ENCODE results near the gene PRR7. TPM values are rescaled to one million over a fixed set of nuclear protein-coding genes. Genes with fewer than 3 reads are reported as not detected.

Gene PRR7
- total and polyA plus RNA-seq, 2 experiments from 2014 or later: 4.8 to 11.7 TPM

GRCh38 chr5:177465044-177465443, 18.4 kb downstream of the PRR7 start:
- Histone ChIP-seq H3K79me2 (peaks cover 24% of the 10 kb centered on the region), H3K27ac (no peak overlapping the region), H3K4me2 (no peak overlapping the region), H3K9me2 (replicated peaks; ENCODE audit: insufficient read depth) (no peaks in the 10 kb centered on the region), H2AFZ (no peak overlapping the region), H3K4me3 (no peak overlapping the region), H4K20me1 (ENCODE audit: insufficient read depth, poor library complexity, severe bottlenecking) (peaks cover 21% of the 10 kb centered on the region), H3K9me3 (ENCODE audit: low read depth) (no peaks in the 10 kb centered on the region), H3K36me3 (replicated peaks; ENCODE audit: insufficient read depth, low read depth) (peaks cover 5% of the 10 kb centered on the region), H3K27me3 (no peaks in the 10 kb centered on the region), H3K4me1 (ENCODE audit: insufficient read depth) (no peaks in the 10 kb centered on the region)
- no peak for TF ChIP-seq CTCF (IDR thresholded peaks at IDR 0.05; ENCODE audit: poor library complexity)
- no peak for TF ChIP-seq EZH2 (IDR thresholded peaks at IDR 0.05; ENCODE audit: borderline replicate concordance)
- no peak for TF ChIP-seq EZH2phosphoT487 (IDR thresholded peaks at IDR 0.05; ENCODE audit: low read depth, severe bottlenecking, unreplicated experiment)
- 96% methylated on average over 11 of the region's 11 CpGs for WGBS (ENCODE audit: low lambda C conversion rate, missing lambda C conversion rate)
- DNase-seq (ENCODE audit: low spot score): no peak

DNA sequence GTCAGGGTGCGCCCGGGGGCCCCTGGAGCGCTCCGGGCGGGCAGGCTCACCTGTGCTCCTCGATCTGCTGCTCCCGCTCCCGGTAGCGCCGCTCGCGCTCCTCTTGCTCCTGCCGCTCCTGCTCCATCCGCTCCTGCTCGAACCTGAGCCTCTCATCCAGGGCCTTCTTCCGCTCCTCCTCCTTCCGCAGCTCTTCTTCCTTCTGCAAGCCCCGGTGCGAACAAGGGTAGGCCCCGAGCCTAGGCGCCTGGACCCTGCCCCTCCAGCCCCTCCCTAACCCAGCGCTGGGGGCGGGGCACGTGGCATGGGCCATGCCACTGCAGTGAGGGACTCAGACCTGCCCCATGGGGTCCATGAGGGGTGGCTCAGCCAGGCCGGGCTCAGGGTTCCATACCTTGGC, 20.2 kb downstream of the PRR7 start:
- Histone ChIP-seq H3K9me2 (replicated peaks; ENCODE audit: insufficient read depth) (no peaks in the 10 kb centered on the region), H4K20me1 (ENCODE audit: insufficient read depth, poor library complexity, severe bottlenecking) (peaks cover 39% of the 10 kb centered on the region), H3K27me3 (no peaks in the 10 kb centered on the region), H3K79me2 (peaks cover 42% of the 10 kb centered on the region), H2AFZ (no peak overlapping the region), H3K4me2 (no peak overlapping the region), H3K36me3 (replicated peaks; ENCODE audit: insufficient read depth, low read depth) (peaks cover 5% of the 10 kb centered on the region), H3K27ac (no peak overlapping the region), H3K4me3 (no peak overlapping the region), H3K9me3 (ENCODE audit: low read depth) (no peaks in the 10 kb centered on the region), H3K4me1 (ENCODE audit: insufficient read depth) (peaks cover 10% of the 10 kb centered on the region)
- WGBS (ENCODE audit: low lambda C conversion rate, missing lambda C conversion rate): 100% methylated on average over 25 of the region's 25 CpGs
- DNase-seq (ENCODE audit: low spot score): no peak
- TF ChIP-seq EZH2 (IDR thresholded peaks at IDR 0.05; ENCODE audit: borderline replicate concordance) (no peak), EZH2phosphoT487 (IDR thresholded peaks at IDR 0.05; ENCODE audit: low read depth, severe bottlenecking, unreplicated experiment) (no peak), CTCF (IDR thresholded peaks at IDR 0.05; ENCODE audit: poor library complexity) (no peak)

GRCh38 chr5:177467436-177467835, 20.8 kb downstream of the PRR7 start:
- H3K9me2 ChIP-seq (replicated peaks; ENCODE audit: insufficient read depth): no peaks in the 10 kb centered on the region
- H3K4me1 ChIP-seq (ENCODE audit: insufficient read depth): peaks cover 16% of the 10 kb centered on the region
- no peak for DNase-seq (ENCODE audit: low spot score)
- no peak overlapping the region for H2AFZ ChIP-seq
- H3K4me3 ChIP-seq: no peak overlapping the region
- H3K9me3 ChIP-seq (ENCODE audit: low read depth): no peaks in the 10 kb centered on the region
- H3K27me3 ChIP-seq: no peaks in the 10 kb centered on the region
- no peak overlapping the region for H3K27ac ChIP-seq
- no peak overlapping the region for H3K4me2 ChIP-seq
- peaks cover 5% of the 10 kb centered on the region for H3K36me3 ChIP-seq (replicated peaks; ENCODE audit: insufficient read depth, low read depth)
- peaks cover 45% of the 10 kb centered on the region for H4K20me1 ChIP-seq (ENCODE audit: insufficient read depth, poor library complexity, severe bottlenecking)
- H3K79me2 ChIP-seq: peaks cover 48% of the 10 kb centered on the region
- TF ChIP-seq EZH2phosphoT487 (IDR thresholded peaks at IDR 0.05; ENCODE audit: low read depth, severe bottlenecking, unreplicated experiment) (no peak), CTCF (IDR thresholded peaks at IDR 0.05; ENCODE audit: poor library complexity) (no peak), EZH2 (IDR thresholded peaks at IDR 0.05; ENCODE audit: borderline replicate concordance) (no peak)
- 98% methylated on average over 31 of the region's 31 CpGs for WGBS (ENCODE audit: low lambda C conversion rate, missing lambda C conversion rate)

DNA sequence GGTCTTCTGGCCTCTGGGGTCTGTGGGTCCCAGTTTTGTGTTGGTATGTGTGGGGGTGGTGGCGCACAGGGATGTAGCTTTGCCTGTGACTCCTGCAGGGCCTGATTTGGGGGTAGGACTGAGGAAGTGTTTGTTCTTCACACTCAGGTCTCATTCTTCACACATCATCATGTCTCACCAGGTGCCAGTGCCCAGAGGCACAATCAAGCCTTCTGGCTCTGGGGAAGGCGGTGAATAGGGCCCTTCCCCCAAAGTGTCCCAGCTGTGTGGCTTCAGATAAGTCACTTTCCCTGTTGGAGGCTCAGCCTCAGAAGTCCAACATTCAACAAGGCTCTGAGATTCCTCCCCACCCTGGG, 21.7 kb downstream of the PRR7 start:
- Histone ChIP-seq H3K4me2 (no peak overlapping the region), H3K4me1 (ENCODE audit: insufficient read depth) (peaks cover 17% of the 10 kb centered on the region), H3K79me2 (peaks cover 53% of the 10 kb centered on the region), H3K9me2 (replicated peaks; ENCODE audit: insufficient read depth) (no peaks in the 10 kb centered on the region), H3K9me3 (ENCODE audit: low read depth) (no peaks in the 10 kb centered on the region), H3K4me3 (no peak overlapping the region), H3K36me3 (replicated peaks; ENCODE audit: insufficient read depth, low read depth) (peaks cover 5% of the 10 kb centered on the region), H3K27me3 (no peaks in the 10 kb centered on the region), H2AFZ (no peak overlapping the region), H3K27ac (no peak overlapping the region), H4K20me1 (ENCODE audit: insufficient read depth, poor library complexity, severe bottlenecking) (peaks cover 47% of the 10 kb centered on the region)
- DNase-seq (ENCODE audit: low spot score): no peak
- TF ChIP-seq CTCF (IDR thresholded peaks at IDR 0.05; ENCODE audit: poor library complexity): no peak
- WGBS (ENCODE audit: low lambda C conversion rate, missing lambda C conversion rate): 97% methylated on average over 2 of the region's 2 CpGs

All from hepatocyte (in vitro differentiated cells).